ENCODE data around the gene HAL.
A peak's percentile ranks its signal among the peaks of the same experiment; 100 is the strongest.

The HAL gene

GRCh38 chr12:95996034-95996658 is at the start of gene HAL:
HAL (minus strand) TSS chr12:95996344; CDS start chr12:95995910, 434 bp downstream.
- no peak for DNase-seq

- no peak for DNase-seq
Observed at GRCh38 chr12:96045566-96045965, 49.4 kb upstream of the HAL start.

GRCh38 chr12:96044943-96045290 is 48.8 kb upstream of the HAL start:
- DNase-seq, result no peak

- no peak for DNase-seq
Observed at GRCh38 chr12:96044017-96044942, 48.1 kb upstream of the HAL start.

- DNase-seq, result no peak
Observed at GRCh38 chr12:96041181-96041580, 45.0 kb upstream of the HAL start.

DNA sequence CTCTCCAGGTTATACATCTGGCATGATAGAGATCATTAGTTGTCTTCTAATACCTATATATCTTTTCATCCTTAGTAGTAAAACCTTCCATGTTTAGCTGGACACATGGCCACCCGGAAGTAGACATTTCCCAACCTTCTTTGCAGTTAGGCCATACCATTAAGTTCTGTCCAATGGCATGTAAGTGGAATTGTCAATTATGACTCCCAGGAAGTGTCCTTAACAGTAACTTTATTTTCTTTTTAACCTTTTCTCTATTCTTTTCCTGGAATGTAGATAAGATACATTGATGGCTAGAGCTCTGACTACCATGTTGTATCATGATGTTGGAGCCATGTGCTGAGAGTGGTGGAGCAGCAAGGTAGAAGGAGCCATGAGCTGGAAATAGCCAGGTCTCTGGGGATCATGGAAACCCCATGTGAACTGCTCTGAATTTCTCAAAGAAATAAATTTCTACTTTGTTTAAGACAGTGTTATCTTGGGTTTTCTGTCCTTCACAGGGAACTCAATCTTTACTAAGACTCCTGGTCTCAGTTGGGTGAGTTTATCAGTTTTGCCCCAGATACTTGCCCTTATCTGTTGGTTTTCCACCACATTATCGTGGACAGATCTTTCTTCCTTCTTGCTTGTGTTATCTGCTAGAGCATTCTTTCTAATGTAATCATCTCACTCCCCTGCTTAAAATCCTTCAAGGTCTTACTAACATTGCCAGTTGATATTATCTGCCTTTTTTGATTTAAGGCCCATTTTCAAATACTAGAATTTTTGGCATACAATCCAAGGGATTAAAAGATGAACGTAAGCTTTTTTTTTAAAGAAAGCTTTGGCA is 44.4 kb upstream of the HAL start:
- DNase-seq, result no peak

GRCh38 chr12:96039516-96039915 is 43.4 kb upstream of the HAL start:
- DNase-seq, result no peak

DNA sequence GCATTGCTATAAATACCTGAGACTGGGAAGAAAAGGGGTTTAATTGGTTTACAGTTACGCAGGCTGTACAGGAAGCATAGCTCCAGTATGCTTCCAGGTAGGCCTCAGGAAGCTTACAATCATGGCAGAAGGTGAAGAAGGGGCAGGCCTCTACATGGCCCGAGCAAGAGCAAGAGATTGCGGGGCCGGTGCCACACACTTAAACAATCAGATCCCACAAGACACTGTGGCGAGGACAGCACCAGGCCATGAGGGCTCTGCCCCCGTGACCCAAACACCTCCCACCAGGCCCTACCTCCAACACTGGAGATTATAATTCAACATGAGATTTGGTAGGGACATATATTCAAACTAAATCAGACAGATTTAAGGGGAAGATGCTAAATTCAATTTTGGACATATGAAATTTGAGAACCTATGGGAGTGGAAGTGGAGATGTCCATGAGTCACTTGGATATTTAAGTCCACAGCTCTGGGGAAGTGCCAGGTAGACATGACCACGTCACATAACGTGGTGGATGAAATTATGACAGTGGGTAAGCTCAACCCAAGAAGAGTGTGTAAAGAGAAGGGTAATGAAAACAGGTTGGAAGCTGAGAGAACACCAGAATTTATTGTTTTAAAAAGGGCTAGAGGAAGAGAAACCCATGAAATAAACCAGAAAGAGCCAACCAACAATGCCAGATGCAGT is 40.8 kb upstream of the HAL start:
- DNase-seq, result no peak

DNA sequence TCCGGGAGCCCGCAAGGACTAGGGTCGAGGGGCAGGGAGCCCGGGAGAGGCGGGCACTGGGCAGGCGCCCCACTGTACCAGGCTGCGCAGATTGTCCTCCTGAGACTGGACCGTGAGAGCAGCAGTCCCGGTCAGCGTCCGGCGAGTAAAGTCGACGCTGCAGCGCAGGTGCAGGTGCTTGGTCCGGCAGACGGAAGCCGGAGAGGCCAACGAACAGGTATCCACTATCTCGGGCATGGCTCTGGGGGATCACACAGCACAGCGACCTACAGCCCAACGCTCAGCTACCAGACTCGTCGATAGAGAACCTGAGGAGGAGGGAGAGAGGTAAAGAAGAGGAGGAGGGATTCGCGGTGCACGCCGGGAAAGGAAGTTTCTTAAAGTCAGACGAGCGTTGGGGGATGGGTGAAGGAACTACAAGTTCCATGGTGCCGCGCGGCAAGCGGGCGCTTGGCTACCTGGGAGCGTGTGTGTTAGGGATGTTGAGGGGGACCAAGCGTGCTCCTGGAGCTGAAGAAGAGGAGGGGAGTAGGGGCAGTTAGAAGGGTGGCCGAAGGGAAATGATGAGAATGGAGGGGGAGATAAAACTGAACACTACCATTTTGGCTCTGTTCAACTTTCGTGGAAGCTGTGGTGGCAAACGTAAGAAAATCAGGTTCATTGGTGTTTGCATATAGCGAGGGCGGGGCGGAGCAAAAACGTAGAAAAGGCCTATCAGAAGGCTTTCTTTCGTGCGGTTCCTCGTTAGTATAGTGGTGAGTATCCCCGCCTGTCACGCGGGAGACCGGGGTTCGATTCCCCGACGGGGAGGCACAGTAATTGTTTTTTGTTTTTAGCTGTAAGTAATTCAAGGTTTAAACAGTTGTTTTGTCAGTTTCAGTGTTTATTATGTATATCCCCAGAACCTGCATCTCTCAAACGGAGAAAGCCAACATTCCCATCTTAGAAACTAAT is 39.4 kb upstream of the HAL start, which contains the start of gene LTA4H:
TSS of gene LTA4H (minus strand) at position 305 of the 954 bp plus-strand sequence. CDS start at position 237, 68 bp downstream.
- DNase-seq, result peak; percentile 99

DNA sequence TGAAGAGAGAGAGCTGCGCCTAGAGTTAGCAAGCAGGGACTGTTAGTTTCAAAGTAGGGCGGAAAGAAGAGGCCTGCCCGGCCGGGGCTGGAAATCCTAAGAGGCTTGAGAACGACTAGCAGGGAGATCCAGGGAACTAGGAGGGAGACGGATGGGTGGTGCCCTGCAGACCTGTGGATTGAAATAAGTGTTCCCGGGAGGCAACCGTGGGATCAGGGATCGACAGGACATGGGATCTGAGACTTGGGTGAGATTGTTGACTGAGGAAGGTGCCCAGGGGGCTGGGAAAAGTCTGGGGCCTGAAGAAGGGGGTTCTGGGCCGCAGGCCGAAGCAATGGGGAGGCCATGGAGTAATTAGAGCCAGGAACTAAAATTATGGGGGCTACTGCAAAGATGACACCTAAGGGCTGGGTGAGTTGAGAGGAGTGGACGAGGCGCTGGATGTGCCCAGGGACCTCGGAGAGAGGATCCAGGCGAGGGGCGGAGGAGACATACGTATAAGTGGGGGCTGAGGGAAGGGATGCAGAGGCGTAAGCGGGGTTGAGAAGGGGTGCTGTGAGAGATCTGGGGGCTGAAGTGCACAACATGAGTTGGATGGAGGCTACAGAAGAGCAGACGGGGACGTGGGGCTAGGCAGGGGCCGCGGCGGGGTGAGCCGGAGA is 38.6 kb upstream of the HAL start:
- DNase-seq, result no peak

DNA sequence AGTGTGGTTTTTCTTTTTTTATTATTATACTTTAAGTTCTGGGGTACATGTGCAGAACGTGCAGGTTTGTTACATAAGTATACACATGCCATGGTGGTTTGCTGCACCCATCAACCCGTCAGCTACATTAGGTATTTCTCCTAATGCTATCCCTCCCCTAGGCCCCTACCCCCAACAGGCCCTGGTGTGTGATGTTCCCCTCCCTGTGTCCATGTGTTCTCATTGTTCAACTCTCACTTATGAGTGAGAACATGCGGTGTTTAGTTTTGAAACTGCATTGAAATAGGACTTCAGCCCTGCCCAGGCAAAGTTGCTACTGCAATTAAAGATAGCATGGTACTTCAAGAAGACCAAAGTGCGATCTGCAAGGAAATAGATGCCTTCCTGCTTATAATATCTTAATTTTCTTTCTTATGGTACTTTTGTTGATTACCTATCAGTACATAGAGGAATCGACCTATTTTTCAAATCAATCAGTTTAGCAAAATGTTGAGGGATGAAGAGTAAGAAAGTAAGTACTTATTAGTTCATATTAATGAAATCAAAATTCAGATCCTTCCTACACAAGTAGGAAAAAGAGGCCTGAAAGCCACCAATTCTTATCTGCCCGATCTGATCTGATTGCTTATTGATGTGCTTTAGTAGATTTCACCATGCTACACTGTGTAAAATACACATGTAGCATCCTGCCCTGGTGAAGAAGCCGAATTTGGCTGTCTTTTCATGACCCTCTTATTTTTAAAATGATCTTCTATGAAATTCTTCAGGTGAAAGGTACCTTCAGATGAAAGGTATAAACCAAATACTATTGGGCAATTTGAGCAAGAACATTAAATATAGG is 37.6 kb upstream of the HAL start:
- DNase-seq, result no peak

- no peak for DNase-seq
Observed at GRCh38 chr12:96029826-96030225, 33.7 kb upstream of the HAL start.

DNA sequence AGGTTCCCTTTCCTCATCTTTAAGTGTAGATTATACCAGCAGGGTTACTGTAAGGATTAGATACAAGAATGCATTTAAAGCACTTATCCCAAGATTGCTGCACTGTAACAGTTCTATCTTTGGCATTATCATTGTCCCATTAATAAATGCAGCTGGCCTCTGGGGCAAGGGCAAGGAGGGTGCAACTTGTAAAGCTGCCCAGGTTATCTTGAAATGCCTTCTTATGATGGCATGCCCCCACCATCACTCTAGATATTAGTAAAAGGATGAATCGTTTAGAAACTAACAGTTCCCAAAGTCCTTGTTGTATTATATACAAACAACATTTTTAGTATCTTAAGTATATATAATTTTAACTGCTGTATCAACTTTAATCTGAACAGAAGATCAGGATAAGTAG is 32.4 kb upstream of the HAL start:
- no peak for DNase-seq

GRCh38 chr12:96026331-96026730 is 30.2 kb upstream of the HAL start:
- no peak for DNase-seq

DNA sequence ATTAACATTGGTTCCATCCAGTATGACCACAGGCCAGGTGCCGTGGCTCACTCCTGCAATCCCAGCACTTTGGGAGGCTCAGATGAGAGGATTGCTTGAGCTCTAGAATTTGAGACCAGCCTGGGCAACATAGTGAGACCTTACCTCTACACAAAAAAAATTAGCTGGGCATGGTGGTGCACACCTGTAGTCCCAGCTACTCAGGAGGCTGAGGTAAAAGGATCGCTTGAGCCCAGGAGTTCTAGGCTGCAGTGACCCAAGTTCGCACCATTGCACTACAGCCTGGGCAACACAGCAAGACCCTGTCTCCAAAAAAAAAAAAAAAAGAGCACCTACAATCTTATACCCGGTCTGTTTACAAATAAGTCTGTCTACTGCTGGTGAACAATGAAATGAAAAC is 29.4 kb upstream of the HAL start:
- DNase-seq, result no peak

DNA sequence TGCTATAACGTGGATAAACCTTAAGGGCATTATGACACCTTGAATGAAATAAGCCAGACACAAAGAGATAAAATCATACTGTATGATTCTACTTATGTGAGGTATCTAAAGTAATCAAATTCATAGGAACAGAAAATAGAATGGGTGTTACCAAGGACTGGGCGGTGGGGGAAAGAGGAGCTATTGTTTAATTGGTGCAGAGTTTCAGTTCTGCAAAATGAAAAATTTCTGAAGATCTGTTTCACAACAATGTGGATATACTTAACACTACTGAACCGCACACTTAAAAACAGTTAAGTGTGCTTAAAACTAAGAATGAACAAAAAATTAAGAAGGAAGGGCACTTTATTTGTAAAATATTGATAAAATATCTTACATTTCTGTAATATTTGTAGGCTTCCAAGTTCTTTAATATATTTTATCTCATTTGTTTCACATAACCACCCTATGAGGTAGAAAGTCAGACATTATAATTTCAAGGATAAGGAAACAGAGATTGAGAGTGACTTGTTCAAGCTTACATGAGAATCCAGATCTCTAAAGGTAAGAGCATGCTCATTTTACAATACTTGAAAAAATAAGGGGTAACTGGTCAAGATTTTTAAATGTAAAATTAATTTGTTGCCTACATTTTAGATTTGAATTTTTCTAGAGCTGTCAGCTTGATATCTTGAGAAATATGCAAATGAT is 24.3 kb upstream of the HAL start:
- DNase-seq, result peak; percentile 70

GRCh38 chr12:96015672-96016071 is 19.5 kb upstream of the HAL start:
- DNase-seq, result peak; percentile 20

DNA sequence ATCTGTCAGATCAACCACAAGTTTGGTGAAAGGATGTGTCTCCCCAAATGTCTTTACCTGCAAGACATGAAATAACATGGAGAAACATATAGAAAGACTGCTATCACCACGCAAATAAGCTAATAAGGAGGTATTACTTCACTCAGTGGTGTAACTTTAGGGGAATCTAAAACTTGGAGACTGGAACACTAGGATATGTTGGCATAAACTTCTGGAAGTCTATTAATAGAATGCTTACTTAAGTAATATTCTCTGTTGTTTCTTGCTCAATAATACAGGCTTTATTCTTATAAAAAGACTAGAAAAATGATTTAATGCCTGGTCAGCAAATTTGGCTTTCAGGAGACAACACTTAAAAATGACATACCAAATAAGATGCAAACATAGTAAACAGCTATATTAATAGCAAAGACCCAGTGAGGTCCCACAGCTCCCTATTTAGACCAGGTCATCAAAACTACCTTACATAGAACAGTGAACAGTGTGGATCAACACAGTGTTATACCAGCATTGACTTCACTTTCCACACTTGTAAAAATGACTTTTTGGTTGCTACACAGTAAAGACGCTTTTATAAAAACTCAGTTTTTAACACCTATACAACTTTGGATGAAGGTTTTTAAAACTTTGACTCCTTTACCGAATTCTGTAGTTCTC is 18.9 kb upstream of the HAL start:
- DNase-seq, result no peak

DNA sequence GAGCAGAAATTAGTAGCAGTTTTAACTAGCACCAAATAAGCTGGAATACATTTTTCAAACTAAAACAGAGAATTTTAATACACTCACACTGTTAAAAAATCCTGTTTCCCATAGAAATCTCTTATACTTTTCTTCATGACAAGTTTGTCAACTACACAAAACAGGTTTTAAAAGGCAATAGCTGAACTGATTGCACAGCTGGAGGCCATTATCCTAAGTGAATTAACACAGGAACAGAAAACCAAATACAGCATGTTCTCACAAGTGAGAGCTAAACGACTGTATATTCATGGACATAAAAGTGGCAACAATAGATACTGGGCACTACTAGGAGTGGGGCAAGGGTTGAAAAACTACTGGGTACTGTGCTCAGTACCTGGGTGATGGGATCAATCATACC is 11.6 kb upstream of the HAL start:
- DNase-seq, result no peak
